GM10266 (cell line): ENCODE measurements around the gene SIL1.

Experiments
- DNase-seq: peaks from one replicate; pipeline ENCODE4 v3.0.0; 2012; ENCODE audit errors: extremely low spot score
- TF ChIP-seq, protein P1 (sequence below): IDR thresholded peaks from 2 replicates; pipeline ENCODE4 v1.5.1; 2012; ENCODE audit warnings: mild to moderate bottlenecking, low read depth; ENCODE audit not compliant: control insufficient read depth, insufficient read depth; ENCODE audit errors: missing control alignments

Gene SIL1

DNA sequence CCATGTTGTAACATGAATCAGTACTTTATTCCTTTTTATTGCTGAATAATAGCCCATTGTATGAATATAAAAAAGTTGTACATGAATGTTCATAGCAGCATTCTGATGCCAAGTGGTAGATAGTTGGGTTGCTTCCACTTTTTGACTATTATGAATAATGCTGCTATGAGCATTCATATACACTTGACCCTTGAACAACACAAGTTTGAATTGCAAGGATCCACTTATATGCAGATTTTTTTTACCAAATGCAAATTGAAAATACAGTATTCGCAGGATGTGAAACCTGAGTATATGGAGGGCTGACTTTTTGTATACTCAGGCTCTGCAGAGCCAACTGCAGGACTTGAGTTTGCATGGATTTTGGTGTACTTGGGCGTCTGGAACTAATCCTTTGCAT, 14.7 kb upstream of the SIL1 start:
- DNase-seq: no peak
- TF ChIP-seq, protein P1, sequence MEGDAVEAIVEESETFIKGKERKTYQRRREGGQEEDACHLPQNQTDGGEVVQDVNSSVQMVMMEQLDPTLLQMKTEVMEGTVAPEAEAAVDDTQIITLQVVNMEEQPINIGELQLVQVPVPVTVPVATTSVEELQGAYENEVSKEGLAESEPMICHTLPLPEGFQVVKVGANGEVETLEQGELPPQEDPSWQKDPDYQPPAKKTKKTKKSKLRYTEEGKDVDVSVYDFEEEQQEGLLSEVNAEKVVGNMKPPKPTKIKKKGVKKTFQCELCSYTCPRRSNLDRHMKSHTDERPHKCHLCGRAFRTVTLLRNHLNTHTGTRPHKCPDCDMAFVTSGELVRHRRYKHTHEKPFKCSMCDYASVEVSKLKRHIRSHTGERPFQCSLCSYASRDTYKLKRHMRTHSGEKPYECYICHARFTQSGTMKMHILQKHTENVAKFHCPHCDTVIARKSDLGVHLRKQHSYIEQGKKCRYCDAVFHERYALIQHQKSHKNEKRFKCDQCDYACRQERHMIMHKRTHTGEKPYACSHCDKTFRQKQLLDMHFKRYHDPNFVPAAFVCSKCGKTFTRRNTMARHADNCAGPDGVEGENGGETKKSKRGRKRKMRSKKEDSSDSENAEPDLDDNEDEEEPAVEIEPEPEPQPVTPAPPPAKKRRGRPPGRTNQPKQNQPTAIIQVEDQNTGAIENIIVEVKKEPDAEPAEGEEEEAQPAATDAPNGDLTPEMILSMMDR: no peak

- TF ChIP-seq, protein P1: no peak
- no peak for DNase-seq
Measured at GRCh38 chr5:139212486-139212885, 14.3 kb upstream of the SIL1 start.

GRCh38 chr5:139210585-139210984, 12.4 kb upstream of the SIL1 start:
- TF ChIP-seq, protein P1: no peak
- no peak for DNase-seq

GRCh38 chr5:139207297-139208000, 9.3 kb upstream of the SIL1 start:
- DNase-seq: no peak
- TF ChIP-seq, protein P1: no peak

DNA sequence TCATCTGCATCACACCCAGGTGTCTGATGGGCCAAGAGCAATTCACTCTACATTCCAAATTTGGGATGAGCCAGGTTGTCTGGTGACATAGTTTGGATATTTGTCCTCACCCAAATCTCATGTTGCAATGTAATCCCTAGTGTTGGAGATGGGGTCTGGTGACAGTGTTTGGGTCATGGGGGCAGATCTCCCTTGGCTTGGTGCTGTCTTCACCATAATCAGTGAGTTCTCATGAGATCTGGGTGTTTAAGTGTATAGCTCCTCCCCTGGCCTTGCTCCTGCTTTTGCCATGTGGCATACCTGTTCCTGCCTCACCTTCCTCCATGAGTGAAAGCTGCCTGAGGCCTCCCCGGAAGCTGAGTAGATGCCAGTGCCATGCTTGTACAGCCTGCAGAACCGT, 7.4 kb upstream of the SIL1 start:
- TF ChIP-seq, protein P1: no peak
- DNase-seq: no peak

GRCh38 chr5:139205124-139205523, 7.0 kb upstream of the SIL1 start:
- no peak for DNase-seq
- TF ChIP-seq, protein P1: no peak

GRCh38 chr5:139204196-139204595, 6.0 kb upstream of the SIL1 start:
- TF ChIP-seq, protein P1: no peak
- DNase-seq: no peak
